Peyer's patch (tissue), 4 donors: ENCODE results near the gene GLYATL3. TPM values are rescaled to one million over a fixed set of nuclear protein-coding genes. Genes with fewer than 3 reads are reported as not detected.

ENCODE experiments used
- DNase-seq, 3 donors: peaks; one replicate each; pipeline ENCODE4 v3.0.0-alpha.2; 2017 to 2019
- H3K27ac ChIP-seq, 4 donors: fragments of 200-600 bp; sonication (generic); one replicate each; pipeline ENCODE4 v1.5.1; 2016 to 2019
- H3K27me3 ChIP-seq, 2 donors: fragments of 200-600 bp; sonication (generic); one replicate each; pipeline ENCODE4 v1.5.1; 2019
- H3K36me3 ChIP-seq, 3 donors: fragments of 200-600 bp; sonication (generic); one replicate each; pipeline ENCODE4 v1.5.1; 2016 to 2019
- H3K4me1 ChIP-seq, 4 donors: fragments of 200-600 bp; sonication (generic); one replicate each; pipeline ENCODE4 v1.5.1; 2016 to 2019
- H3K4me3 ChIP-seq, 4 donors: fragments of 200-600 bp; sonication (generic); 1 replicate in 3 of 4; 2 replicates in 1 of 4; pipeline ENCODE4 v1.5.1; 2016 to 2019; ENCODE audit warnings: mild to moderate bottlenecking in 1 of 4
- H3K9me3 ChIP-seq, 4 donors: fragments of 200-600 bp; sonication (generic); one replicate each; pipeline ENCODE4 v1.5.1; 2016 to 2019; ENCODE audit warnings: mild to moderate bottlenecking in 1 of 4
- POLR2A ChIP-seq, 2 donors: fragments of 450-650 bp; IDR thresholded peaks; one replicate each; pipeline ENCODE4 v1.5.1; 2017; ENCODE audit warnings: antibody characterized with exemption in 2 of 2, mild to moderate bottlenecking in 2 of 2, moderate library complexity in 2 of 2
- total RNA-seq, 4 donors: library from RNA; depleted of rRNA; stranded (reverse); fragments of >200 nt; gene quantifications; one replicate each; pipeline ENCODE4 v1.1.0, GENCODE V29; 2016
- TF ChIP-seq, protein P1 (sequence below), 6 experiments: fragments of 450-650 bp in 4 of 6; fragments of 200-600 bp in 2 of 6; sonication (generic) in 1 of 6; IDR thresholded peaks; one replicate each; pipeline ENCODE4 v1.5.1; 2017 to 2019; ENCODE audit warnings: antibody characterized with exemption in 6 of 6, mild to moderate bottlenecking in 3 of 6, moderate library complexity in 1 of 6

GLYATL3 gene
- total RNA-seq, 4 donors from 2014 or later = not detected

DNA sequence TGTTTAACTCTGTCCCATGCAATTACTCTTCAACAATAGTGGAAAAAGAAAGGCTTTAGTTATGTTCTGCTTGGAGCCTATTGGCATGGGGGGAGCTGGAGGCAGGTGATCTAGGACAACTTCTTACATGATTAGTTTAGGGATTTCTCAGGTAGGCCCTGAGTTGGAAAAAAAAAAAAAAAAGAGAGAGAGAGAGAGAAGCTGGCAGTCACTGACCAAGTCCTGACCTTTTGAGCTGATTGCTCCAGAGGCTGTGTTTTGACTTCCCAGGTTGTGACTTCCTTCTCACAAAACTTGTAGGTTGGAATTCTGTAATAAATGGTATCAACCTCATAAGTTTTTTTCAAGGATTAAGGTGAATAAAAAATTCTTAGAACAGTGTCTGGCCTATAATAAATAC, 58.5 kb downstream of the GLYATL3 start:
- Histone ChIP-seq H3K27ac (no peak overlapping the region), H3K4me3 (no peak overlapping the region), H3K27me3 (no peaks in the 10 kb centered on the region), H3K9me3 (no peaks in the 10 kb centered on the region), H3K4me1 (no peaks in the 10 kb centered on the region), H3K36me3 (no peaks in the 10 kb centered on the region)
- TF ChIP-seq, protein P1, sequence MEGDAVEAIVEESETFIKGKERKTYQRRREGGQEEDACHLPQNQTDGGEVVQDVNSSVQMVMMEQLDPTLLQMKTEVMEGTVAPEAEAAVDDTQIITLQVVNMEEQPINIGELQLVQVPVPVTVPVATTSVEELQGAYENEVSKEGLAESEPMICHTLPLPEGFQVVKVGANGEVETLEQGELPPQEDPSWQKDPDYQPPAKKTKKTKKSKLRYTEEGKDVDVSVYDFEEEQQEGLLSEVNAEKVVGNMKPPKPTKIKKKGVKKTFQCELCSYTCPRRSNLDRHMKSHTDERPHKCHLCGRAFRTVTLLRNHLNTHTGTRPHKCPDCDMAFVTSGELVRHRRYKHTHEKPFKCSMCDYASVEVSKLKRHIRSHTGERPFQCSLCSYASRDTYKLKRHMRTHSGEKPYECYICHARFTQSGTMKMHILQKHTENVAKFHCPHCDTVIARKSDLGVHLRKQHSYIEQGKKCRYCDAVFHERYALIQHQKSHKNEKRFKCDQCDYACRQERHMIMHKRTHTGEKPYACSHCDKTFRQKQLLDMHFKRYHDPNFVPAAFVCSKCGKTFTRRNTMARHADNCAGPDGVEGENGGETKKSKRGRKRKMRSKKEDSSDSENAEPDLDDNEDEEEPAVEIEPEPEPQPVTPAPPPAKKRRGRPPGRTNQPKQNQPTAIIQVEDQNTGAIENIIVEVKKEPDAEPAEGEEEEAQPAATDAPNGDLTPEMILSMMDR (IDR thresholded peaks at IDR 0.05) = no peak
- TF ChIP-seq POLR2A (IDR thresholded peaks at IDR 0.05) = no peak
- DNase-seq = no peak

DNA sequence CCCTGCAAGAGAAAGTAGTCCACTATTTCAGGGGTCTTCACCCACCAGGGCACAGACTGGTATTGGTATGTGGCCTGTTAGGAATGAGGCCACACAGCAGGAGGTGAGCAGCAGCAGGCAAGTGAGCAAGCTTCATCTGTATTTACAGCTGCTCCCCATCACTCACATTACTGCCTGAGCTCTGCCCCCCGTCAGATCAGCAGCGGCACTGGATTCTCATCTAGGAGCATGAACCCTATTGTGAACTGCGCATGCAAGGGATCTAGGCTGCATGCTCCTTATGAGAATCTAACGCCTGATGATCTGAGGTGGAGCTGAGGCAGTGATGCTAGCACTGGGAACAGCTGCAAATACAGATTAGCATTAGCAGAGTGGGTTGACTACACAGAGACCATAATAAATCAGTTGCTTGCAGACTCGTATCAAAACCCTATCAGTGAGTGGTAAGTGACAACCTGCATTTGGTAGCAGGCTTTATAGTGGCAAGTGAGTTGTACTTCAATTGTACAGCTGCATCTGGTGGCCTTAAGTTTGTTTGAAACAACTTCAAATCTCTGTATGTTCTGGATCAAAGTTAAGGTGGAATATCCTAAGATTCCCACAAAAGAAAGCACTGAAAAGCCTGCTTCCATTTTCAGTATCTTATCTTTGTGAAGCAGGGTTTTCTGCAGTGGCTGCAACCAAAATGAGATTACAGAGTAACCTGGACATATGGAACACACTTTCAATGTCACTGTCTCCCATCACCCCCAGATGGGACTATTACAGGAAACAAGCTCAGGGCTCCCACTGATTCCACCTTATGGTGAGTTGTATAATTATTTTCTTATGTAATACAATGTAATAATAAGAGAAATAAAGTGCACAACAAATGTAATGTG, 63.5 kb downstream of the GLYATL3 start:
- H3K27me3 ChIP-seq = no peaks in the 10 kb centered on the region
- TF ChIP-seq POLR2A (IDR thresholded peaks at IDR 0.05) = no peak
- TF ChIP-seq, protein P1 (IDR thresholded peaks at IDR 0.05) = no peak
- no peak for DNase-seq
- no peaks in the 10 kb centered on the region for H3K9me3 ChIP-seq
- H3K4me3 ChIP-seq = no peak overlapping the region
- H3K27ac ChIP-seq = no peak overlapping the region
- no peaks in the 10 kb centered on the region for H3K36me3 ChIP-seq
- no peaks in the 10 kb centered on the region for H3K4me1 ChIP-seq

DNA sequence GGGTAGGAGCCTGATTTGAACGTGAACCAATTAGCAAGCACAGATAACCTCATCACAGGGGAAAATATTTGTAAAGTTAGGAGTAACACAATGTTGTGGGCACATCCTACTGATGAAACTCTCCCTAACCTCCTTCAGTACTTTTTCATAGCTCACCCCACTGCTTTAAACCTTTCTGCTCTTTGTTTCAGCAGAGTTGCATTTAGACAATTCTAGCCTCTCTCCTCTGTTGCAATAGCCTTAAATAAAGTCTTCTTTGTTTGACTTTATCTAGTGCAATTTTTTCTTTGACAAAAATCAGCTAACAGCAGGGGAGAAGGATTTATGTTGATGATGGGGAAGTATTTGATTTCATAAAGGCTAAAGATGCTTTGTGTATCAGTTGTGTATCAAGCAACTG, 64.8 kb downstream of the GLYATL3 start:
- Histone ChIP-seq H3K36me3 (no peaks in the 10 kb centered on the region), H3K27me3 (no peaks in the 10 kb centered on the region), H3K9me3 (no peaks in the 10 kb centered on the region), H3K4me3 (no peak overlapping the region), H3K4me1 (no peaks in the 10 kb centered on the region), H3K27ac (no peak overlapping the region)
- TF ChIP-seq, protein P1 (IDR thresholded peaks at IDR 0.05) = no peak
- TF ChIP-seq POLR2A (IDR thresholded peaks at IDR 0.05) = no peak
- DNase-seq = no peak

DNA sequence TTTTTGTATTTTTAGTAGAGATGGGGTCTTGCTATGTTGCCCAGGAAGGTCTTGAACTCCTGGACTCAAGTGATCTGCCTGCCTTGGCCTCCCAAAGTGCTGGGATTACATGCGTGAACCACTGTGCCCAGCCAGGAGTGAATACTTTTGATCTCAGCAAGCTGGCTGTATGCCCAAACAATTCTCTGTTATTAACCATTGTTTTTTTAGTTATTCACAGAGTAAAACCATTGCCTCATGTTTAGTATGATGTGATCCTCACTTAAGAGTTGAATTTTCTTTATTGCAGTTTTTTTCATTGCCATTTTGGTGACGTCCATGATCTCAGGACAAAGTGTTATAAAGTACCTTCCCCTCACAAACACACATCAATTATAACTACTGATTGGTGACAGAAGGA, 65.5 kb downstream of the GLYATL3 start:
- no peak overlapping the region for H3K27ac ChIP-seq
- H3K27me3 ChIP-seq = no peaks in the 10 kb centered on the region
- no peaks in the 10 kb centered on the region for H3K4me1 ChIP-seq
- DNase-seq = no peak
- TF ChIP-seq, protein P1 (IDR thresholded peaks at IDR 0.05) = no peak
- no peak for TF ChIP-seq POLR2A (IDR thresholded peaks at IDR 0.05)
- H3K36me3 ChIP-seq = no peaks in the 10 kb centered on the region
- H3K4me3 ChIP-seq = no peak overlapping the region
- H3K9me3 ChIP-seq = no peaks in the 10 kb centered on the region

DNA sequence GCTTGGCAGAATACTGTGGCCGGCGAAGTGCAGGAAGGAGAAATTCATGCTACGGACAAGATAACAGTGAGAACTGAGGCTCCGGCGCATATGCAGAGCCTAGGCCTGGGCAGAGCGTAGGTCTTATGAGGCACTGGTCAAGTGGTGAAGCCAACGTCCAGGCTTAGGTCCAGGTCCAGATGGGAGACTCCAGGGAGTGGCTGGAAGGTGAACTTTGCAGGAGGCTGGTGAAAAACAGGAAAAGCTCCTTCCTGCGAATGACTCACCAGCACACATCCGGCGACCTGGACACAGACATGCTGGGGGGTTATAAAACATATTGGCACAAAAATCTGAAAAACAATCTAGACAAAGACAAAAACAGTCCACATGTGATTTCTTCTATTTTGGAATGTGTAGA, 66.1 kb downstream of the GLYATL3 start:
- no peak for DNase-seq

More for the DNA sequence above, 66.1 kb downstream of the GLYATL3 start:
- Histone ChIP-seq H3K27ac (no peak overlapping the region), H3K4me3 (no peak overlapping the region), H3K36me3 (no peaks in the 10 kb centered on the region), H3K27me3 (no peaks in the 10 kb centered on the region), H3K4me1 (no peaks in the 10 kb centered on the region), H3K9me3 (no peaks in the 10 kb centered on the region)
- TF ChIP-seq, protein P1 (IDR thresholded peaks at IDR 0.05) = no peak
- TF ChIP-seq POLR2A (IDR thresholded peaks at IDR 0.05) = no peak
